CD4-positive, alpha-beta T cell (primary cell): Measurements from ENCODE around the gene MAPKAP1. TPM values are rescaled to one million over a fixed set of nuclear protein-coding genes. Genes with fewer than 3 reads are reported as not detected.

Source experiments
- ATAC-seq: fragments of 200-7000 bp; cut with Tn5 transposase; one replicate; pipeline ENCODE4 v1.10.0; 2022; ENCODE audit warnings: mild to moderate bottlenecking; ENCODE audit not compliant: poor library complexity
- CTCF ChIA-PET: fragments of 350-600 bp; sonication (Branson Sonifier 250); formaldehyde crosslinking; loops from one replicate; lab custom pipeline; 2021; ENCODE audit warnings: antibody characterized with exemption, inconsistent platforms; lab: Charles Lee
- POLR2A ChIA-PET: fragments of 350-600 bp; sonication (Branson Sonifier 250); formaldehyde crosslinking; loops from one replicate; lab custom pipeline; 2021; ENCODE audit warnings: antibody characterized with exemption, inconsistent platforms; lab: Charles Lee
- DNase-seq, 14 experiments: peaks; one replicate each; pipeline ENCODE4 v3.0.0-alpha.2; 2013 to 2020; ENCODE audit warnings: mixed read lengths in 2 of 14
- H3K27ac ChIP-seq, 2 donors: one replicate each; pipeline versions ENCODE4 v1.5.1 to v1.7.0; 2013; ENCODE audit warnings: low read length in 2 of 2, low read depth in 1 of 2, mild to moderate bottlenecking in 1 of 2
- H3K27me3 ChIP-seq, 2 experiments: 1 replicate in 1 of 2; 2 replicates in 1 of 2; pipeline versions ENCODE4 v1.6.1 to v1.7.0; 2013; ENCODE audit warnings: low read length in 2 of 2, control low read depth in 1 of 2, mild to moderate bottlenecking in 1 of 2, moderate library complexity in 1 of 2; ENCODE audit not compliant: insufficient read depth in 2 of 2, control insufficient read depth in 1 of 2
- H3K36me3 ChIP-seq: one replicate; pipeline ENCODE4 v1.6.1; 2013; ENCODE audit warnings: low read length, control low read depth; ENCODE audit not compliant: insufficient read depth
- H3K4me1 ChIP-seq: one replicate; pipeline ENCODE4 v1.6.1; 2013; ENCODE audit warnings: low read length, control low read depth; ENCODE audit not compliant: insufficient read depth
- H3K4me3 ChIP-seq: one replicate; pipeline ENCODE4 v1.5.1; 2013; ENCODE audit warnings: mild to moderate bottlenecking, low read length, moderate library complexity
- H3K9me3 ChIP-seq, 2 experiments: 1 replicate in 1 of 2; 2 replicates in 1 of 2; pipeline versions ENCODE4 v1.6.1 to v1.7.0; 2013; ENCODE audit warnings: low read length in 2 of 2, mild to moderate bottlenecking in 2 of 2, control low read depth in 1 of 2, moderate library complexity in 1 of 2; ENCODE audit not compliant: control insufficient read depth in 1 of 2, insufficient read depth in 1 of 2
- H3K27ac Mint-ChIP-seq: one replicate; pipeline ENCODE4 v1.8.0; 2020; ENCODE audit warnings: mixed read lengths
- H3K27me3 Mint-ChIP-seq: one replicate; pipeline ENCODE4 v1.8.0; 2021; ENCODE audit warnings: mixed read lengths
- H3K36me3 Mint-ChIP-seq: one replicate; pipeline ENCODE4 v1.8.0; 2021; ENCODE audit warnings: low read depth, mixed read lengths
- H3K4me1 Mint-ChIP-seq: one replicate; pipeline ENCODE4 v1.8.0; 2021; ENCODE audit warnings: low read depth, mixed read lengths
- H3K4me3 Mint-ChIP-seq: one replicate; pipeline ENCODE4 v1.8.0; 2020; ENCODE audit warnings: mild to moderate bottlenecking, mixed read lengths
- H3K9me3 Mint-ChIP-seq: one replicate; pipeline ENCODE4 v1.8.0; 2020; ENCODE audit warnings: mixed read lengths
- intact Hi-C, 2 experiments: fragments of 100-400 bp; cut with DNase I in 1 of 2; cut with micrococcal nuclease in 1 of 2; formaldehyde crosslinking; loops; one replicate each; pipeline versions ENCODE4 v1.15.1 to v1.9.0; 2023 to 2025; cut with DNase I, micrococcal nuclease
- total RNA-seq, 174 experiments: library from RNA in 2 of 174; stranded (reverse) in 2 of 174; gene quantifications; one replicate each; pipeline ENCODE4 v1.2.3 and lab custom pipeline; 2021 to 2026
- TF ChIP-seq, protein P1 (sequence below): fragments of 200-600 bp; IDR thresholded peaks from one replicate; pipeline ENCODE4 v1.8.0; 2022; ENCODE audit warnings: antibody characterized with exemption, mild to moderate bottlenecking

The MAPKAP1 gene
- total RNA-seq, 2 experiments from 2014 or later: 40.3 to 44.9 TPM

DNA sequence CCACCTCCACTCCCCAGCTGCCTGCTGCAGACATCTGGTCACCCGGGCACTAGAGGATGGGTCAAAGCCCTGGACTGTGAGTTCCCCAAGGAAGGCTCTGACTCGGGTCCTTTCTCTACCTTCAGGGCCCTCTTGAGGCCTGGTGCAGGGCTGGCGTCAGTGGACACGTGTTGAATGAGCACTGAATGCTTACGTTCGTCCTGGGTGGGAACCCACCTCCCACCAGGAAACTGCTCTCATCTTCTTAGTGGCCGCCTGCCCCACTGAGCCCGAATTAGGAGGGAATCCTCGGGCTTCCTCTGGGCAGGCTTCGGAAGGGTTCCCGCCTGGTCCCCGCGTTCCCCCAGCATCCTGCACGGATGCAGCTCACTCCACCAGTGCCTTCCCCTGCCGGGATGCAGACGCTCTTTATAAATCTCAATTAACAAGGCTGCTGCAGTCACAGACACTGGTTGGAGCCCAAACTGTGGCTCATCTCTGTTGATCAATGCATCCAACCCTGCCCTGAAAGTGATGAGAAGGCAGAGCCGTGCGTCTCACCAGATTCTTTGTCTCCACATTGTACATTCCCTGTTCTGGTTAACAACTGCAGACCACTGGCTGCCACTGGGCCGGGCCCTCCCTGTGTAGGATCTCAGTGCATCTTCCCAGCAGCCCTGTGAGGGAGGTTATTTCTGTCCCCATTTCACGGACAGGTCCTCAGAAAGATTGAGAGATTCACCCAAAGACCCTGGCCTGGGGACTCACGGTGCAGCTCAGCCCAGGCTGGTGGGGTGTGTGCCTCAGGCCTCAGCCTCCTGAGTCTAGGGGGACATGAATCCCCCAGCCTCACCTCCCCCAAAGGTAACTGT is 276.6 kb downstream of the MAPKAP1 start:
- no peaks in the 10 kb centered on the region for H3K4me1 ChIP-seq
- H3K9me3 ChIP-seq: no peaks in the 10 kb centered on the region
- H3K27ac ChIP-seq: no peak overlapping the region
- Mint-ChIP-seq H3K4me3 (no peak overlapping the region), H3K36me3 (no peaks in the 10 kb centered on the region), H3K27me3 (no peaks in the 10 kb centered on the region), H3K27ac (no peak overlapping the region), H3K9me3 (no peaks in the 10 kb centered on the region), H3K4me1 (no peaks in the 10 kb centered on the region)
- ChIA-PET CTCF (no interaction called here), POLR2A (no interaction called here)
- TF ChIP-seq, protein P1, sequence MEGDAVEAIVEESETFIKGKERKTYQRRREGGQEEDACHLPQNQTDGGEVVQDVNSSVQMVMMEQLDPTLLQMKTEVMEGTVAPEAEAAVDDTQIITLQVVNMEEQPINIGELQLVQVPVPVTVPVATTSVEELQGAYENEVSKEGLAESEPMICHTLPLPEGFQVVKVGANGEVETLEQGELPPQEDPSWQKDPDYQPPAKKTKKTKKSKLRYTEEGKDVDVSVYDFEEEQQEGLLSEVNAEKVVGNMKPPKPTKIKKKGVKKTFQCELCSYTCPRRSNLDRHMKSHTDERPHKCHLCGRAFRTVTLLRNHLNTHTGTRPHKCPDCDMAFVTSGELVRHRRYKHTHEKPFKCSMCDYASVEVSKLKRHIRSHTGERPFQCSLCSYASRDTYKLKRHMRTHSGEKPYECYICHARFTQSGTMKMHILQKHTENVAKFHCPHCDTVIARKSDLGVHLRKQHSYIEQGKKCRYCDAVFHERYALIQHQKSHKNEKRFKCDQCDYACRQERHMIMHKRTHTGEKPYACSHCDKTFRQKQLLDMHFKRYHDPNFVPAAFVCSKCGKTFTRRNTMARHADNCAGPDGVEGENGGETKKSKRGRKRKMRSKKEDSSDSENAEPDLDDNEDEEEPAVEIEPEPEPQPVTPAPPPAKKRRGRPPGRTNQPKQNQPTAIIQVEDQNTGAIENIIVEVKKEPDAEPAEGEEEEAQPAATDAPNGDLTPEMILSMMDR: no peak
- H3K4me3 ChIP-seq: no peak overlapping the region
- intact Hi-C loops: no loop called here
- no peaks in the 10 kb centered on the region for H3K36me3 ChIP-seq
- DNase-seq (no peak), ATAC-seq (no peak)
- H3K27me3 ChIP-seq: no peaks in the 10 kb centered on the region

DNA sequence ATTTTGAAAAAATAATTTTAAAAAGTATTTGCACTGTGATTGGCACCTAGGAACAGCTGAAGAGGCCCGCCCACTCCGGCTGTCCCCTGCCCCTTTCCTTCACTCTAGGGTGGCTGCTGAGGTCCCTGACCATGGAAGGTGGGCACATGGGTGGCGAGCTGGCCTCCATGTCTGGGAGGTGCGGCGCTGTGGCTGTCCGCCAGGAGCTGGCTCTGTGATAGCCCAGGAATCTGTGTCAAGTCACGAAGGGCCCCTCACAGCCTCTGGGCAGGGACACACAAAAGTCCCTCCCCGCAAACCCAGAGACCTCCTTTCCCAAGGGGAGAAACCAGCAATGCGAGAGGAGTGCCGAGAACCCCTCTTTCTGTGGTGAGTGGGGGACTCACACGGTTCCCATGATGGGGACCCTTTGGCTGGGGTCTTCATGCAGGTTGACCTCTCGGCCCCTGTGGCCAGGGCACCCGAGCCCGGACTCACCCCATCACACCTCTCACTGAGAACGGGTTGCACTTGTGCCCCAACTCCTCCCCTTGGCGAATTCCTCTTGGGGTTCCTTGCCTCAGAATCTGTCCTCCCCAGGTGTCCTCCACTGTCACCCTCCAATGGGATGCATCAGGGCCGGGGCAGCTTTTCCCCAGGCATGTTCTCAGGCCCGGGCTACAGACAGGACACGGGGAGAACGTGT is 277.4 kb downstream of the MAPKAP1 start:
- Mint-ChIP-seq H3K4me3 (no peak overlapping the region), H3K36me3 (no peaks in the 10 kb centered on the region), H3K4me1 (no peaks in the 10 kb centered on the region), H3K9me3 (no peaks in the 10 kb centered on the region), H3K27ac (no peak overlapping the region), H3K27me3 (no peaks in the 10 kb centered on the region)
- intact Hi-C loops: no loop called here
- no peak overlapping the region for H3K4me3 ChIP-seq
- H3K27me3 ChIP-seq: no peaks in the 10 kb centered on the region
- TF ChIP-seq, protein P1: no peak
- ChIA-PET CTCF (no interaction called here), POLR2A (no interaction called here)
- no peaks in the 10 kb centered on the region for H3K9me3 ChIP-seq
- no peaks in the 10 kb centered on the region for H3K4me1 ChIP-seq
- DNase-seq (no peak), ATAC-seq (no peak)
- no peak overlapping the region for H3K27ac ChIP-seq
- no peaks in the 10 kb centered on the region for H3K36me3 ChIP-seq

DNA sequence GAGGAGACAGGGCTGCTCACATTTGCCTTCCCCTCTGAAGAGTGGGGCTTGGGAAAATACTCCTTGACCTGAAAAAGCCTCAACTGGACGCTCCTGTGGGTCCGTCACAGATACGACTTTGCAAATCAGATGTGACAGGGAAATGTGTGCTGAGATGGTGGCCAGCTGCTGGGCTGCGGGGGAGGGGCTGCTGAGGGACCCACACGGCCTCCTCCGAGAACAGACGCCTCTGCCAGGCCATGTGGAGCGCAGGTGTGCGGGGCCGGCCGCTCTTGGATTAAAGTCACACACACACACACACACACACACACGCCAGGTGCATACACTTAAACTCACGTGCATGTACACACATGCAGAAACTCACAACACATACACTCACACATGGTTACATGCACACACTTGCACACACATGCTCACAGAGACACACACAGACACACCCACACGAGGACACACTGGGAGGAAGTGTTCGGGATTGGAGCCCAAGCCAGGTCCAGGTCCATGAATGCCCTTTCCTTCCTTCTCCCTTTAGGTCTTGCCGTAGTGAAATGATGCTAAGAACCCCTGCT is 278.0 kb downstream of the MAPKAP1 start:
- Histone ChIP-seq H3K36me3 (no peaks in the 10 kb centered on the region), H3K27me3 (no peaks in the 10 kb centered on the region), H3K9me3 (no peaks in the 10 kb centered on the region), H3K4me1 (no peaks in the 10 kb centered on the region), H3K4me3 (no peak overlapping the region), H3K27ac (no peak overlapping the region)
- intact Hi-C loops: no loop called here
- ATAC-seq: no peak
- POLR2A ChIA-PET: no interaction called here
- TF ChIP-seq, protein P1: no peak
- no peak for DNase-seq
- Mint-ChIP-seq H3K4me3 (no peak overlapping the region), H3K9me3 (no peaks in the 10 kb centered on the region), H3K4me1 (no peaks in the 10 kb centered on the region), H3K36me3 (no peaks in the 10 kb centered on the region), H3K27me3 (no peaks in the 10 kb centered on the region), H3K27ac (no peak overlapping the region)
- CTCF ChIA-PET: no interaction called here
